GM21526 (cell line): Measurements from ENCODE around the gene TMEM138.

Experiments
- ATAC-seq: cut with Tn5 transposase; IDR thresholded peaks from one replicate; pipeline ENCODE4 v1.9.1; 2021; ENCODE audit warnings: moderate library complexity; ENCODE audit not compliant: unreplicated experiment, low FRiP score

Gene TMEM138

GRCh38 chr11:61403658-61404057 is 41.5 kb downstream of the TMEM138 start:
- no peak for ATAC-seq

- no peak for ATAC-seq
Measured at GRCh38 chr11:61404103-61404502, 41.9 kb downstream of the TMEM138 start.

- no peak for ATAC-seq
Measured at GRCh38 chr11:61404641-61405040, 42.5 kb downstream of the TMEM138 start.

GRCh38 chr11:61406067-61406466 is 43.9 kb downstream of the TMEM138 start:
- no peak for ATAC-seq

GRCh38 chr11:61406991-61407728 is 45.0 kb downstream of the TMEM138 start:
- no peak for ATAC-seq

- ATAC-seq = no peak
Measured at GRCh38 chr11:61411589-61411988, 49.4 kb downstream of the TMEM138 start.

- ATAC-seq = no peak
Measured at GRCh38 chr11:61413496-61413895, 51.3 kb downstream of the TMEM138 start.

GRCh38 chr11:61414547-61414946 is 52.4 kb downstream of the TMEM138 start:
- no peak for ATAC-seq

GRCh38 chr11:61415381-61415780 is 53.2 kb downstream of the TMEM138 start:
- no peak for ATAC-seq

GRCh38 chr11:61416941-61417340 is 54.8 kb downstream of the TMEM138 start:
- ATAC-seq = no peak

- no peak for ATAC-seq
Measured at GRCh38 chr11:61417670-61418069, 55.5 kb downstream of the TMEM138 start.

GRCh38 chr11:61418136-61418535 is 56.0 kb downstream of the TMEM138 start:
- no peak for ATAC-seq
